HTERT RPE-1 (cell line): ENCODE data around the gene NDUFA11.
"Not testable (repeated sequence)": the region's sequence is repeated elsewhere in the genome, so short reads cannot be mapped to it uniquely, and the experiment has no call there.

Experiments used
- in situ Hi-C: fragments of 300-500 bp; cut with MboI; formaldehyde crosslinking; loops from 4 replicates; pipeline ENCODE4 v1.14.3; 2020; ENCODE audit warnings: low sequenced_read_pairs

NDUFA11 gene

DNA sequence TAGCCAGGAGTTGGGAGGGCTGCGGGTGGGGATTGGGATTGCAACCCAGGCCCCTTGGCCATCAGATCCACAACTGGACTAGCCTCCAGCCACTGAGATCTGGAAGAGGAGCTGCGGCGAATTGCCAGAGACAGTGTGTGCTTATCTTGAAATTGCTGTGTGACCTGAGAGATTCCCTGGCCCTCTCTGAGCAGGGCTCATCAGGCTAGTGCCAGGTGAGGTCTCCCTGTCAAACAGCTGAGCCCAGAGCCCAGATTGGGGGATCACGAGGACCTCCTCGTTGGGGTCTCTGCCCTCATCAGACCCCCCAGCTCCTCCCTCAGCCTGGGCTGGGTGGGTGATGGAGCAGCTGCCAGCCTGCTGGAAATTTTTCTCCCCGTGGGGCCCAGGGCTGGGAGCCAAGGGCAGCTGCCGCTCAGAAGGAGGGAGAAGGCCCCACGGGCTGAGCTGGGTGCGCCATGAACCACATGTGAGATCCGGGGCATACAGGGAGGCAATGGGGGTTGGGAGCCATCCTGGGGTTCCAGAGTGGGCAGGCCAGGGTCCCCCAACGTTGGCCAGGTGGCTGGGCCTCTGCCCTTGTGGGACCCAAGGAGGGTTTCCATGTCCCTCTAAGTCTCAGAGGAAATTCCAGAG, 40.4 kb downstream of the NDUFA11 start:
- in situ Hi-C loops, result no loop called here

DNA sequence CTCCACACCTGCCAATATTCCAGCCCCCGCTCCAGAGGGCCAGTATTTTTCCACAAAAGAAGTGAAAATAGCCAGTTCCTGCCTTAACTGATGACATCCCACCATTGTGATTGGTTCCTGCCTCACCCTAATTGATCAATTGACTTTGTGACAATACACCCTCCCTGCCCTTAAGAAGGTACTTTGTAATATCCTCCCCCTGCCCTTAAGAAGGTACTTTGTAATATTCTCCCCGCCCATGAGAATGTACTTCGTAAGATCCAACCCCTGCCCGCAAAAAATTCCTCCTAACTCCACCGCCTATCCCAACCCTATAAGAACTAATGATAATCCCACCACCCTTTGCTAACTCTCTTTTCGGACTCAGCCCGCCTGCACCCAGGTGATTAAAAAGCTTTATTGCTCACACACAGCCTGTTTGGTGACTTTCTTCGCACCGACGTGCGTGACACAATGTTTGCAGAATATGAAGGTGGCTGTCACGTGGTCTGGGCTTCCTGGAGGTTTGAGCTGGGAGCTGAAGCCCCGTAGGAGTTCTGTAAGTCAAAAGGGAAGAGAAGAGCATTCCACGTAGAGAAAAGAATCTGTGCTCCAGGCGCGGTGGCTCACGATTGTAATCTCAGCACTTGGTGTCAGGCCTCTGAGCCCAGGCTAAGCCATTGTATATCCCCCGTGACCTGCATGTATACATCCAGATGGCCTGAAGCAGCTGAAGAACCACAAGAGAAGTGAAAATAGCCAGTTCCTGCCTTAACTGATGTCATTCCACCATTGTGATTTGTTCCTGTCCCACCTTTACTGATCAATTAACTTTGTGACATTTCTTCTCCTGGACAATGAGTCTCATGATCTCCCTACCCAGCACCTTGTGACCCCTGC, 46.1 kb downstream of the NDUFA11 start:
- in situ Hi-C loops, result no loop called here

DNA sequence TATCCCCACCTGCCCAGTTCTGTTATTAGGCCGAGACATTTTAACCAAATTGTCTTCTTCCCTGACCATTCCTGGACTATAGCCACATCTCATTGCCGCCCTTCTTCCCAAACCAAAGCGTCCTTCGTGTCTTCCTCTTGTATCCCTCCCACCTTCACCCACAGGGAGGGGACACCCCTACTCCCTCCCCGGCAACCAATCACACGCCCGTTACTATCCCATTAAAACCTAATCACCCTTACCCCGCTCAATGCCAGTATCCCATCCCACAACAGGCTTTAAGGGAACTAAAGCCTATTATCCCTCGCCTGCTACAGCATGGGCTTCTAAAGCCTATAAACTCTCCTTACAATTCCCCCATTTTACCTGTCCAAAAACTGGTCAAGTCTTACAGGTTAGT, 48.4 kb downstream of the NDUFA11 start:
- in situ Hi-C loops, result not testable (repeated sequence)

DNA sequence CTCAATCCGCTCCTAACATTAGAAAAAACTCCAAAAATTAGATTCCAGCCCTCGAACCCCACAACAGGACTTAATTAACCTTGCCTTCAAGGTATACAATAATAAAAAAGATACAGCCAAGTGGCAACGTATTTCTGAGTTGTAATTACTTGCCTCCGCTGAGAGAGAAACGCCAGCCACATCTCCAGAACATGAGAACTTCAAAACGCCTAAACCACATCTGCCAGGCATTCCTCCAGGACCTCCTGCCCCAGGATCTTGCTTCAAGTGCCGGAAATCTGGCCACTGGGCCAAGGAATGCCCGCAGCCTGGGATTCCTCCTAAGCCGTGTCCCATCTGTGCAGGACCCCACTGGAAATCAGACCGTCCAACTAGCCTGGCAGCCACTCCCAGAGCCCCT, 49.5 kb downstream of the NDUFA11 start:
- in situ Hi-C loops, result not testable (repeated sequence)

DNA sequence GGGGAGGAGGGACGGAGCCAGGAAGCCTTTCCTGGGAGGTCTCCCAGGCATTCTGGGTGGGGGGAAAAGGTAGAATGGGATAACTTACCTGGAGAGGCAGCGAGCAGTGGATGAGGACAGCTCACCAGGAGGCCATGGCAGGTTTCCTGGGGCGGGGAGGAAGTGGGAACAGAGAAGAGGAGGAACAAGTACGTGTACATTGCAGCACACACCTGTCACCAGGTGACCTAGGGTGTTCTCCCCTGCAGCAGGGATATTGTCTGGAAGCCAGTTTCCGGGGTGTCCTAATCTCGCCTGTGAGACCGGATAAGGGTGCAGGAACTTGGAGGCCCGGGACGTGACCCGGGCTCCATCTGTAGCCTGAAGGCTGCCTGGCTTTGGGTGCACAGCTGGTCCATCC, 52.3 kb downstream of the NDUFA11 start, which contains the start of gene FUT3:
Gene FUT3, minus strand, starts transcription at position 148 of the 400 bp plus-strand sequence.
- in situ Hi-C loops, result no loop called here

DNA sequence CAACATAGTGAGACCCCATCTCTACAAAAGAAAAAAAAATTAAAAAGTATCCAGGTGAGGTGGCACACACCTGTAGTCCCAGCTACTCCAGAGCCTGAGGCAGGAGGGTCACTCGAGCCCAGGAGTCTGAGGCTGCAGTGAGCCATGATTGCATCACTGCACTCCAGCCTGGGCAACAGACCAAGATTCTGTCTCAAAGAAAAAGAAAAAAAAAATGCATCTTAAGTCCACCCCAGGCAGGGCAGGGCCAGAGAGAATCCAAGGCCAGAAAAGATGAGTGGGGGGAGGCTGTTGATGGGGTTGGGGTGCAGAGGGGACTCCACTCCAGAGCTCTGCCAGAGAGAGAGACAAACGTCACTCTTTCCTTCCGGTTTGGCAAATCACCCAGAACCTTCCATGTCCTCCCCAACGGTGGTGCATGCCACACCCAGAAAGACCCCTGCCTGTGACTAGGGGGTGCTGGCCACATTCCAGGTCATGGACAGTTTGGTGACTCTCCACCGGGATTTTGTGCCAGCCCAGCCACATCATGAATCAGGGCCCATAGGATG, 52.8 kb downstream of the NDUFA11 start:
- in situ Hi-C loops, result no loop called here

DNA sequence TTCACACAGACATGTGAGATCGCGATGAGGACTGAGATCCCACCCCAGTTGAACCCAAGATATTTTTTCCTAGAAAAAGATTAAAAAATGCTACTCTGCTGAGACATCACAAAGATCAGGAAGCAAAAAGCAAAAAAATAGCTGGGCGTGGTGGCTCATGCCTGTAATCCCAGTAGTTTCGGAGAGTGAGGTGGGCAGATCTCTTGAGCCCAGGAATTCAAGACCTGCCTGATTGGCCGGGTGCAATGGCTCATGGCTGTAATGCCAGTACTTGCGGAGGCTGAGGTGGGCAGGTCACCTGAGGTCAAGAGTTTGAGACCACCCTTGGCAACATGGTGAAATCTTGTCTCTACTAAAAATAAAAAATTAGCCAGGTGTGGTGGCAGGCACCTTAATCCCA, 53.4 kb downstream of the NDUFA11 start:
- in situ Hi-C loops, result no loop called here

DNA sequence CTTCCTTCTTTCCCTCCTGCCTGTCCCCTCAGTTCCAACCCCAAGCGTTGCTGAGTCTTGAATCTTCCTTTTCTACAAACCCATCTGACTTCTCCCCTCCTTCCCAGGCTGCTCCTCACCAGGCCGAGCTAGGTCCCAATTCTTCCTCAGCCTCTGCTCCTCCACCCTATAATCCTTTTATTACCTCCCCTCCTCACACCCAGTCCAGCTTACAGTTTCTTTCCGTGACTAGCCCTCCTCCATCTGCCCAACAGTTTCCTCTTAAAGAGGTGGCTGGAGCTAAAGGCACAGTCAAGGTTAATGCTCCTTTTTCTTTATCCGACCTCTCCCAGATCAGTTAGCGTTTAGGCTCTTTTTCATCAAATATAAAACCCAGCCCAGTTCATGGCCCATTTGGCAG, 55.0 kb downstream of the NDUFA11 start:
- in situ Hi-C loops, result not testable (repeated sequence)

DNA sequence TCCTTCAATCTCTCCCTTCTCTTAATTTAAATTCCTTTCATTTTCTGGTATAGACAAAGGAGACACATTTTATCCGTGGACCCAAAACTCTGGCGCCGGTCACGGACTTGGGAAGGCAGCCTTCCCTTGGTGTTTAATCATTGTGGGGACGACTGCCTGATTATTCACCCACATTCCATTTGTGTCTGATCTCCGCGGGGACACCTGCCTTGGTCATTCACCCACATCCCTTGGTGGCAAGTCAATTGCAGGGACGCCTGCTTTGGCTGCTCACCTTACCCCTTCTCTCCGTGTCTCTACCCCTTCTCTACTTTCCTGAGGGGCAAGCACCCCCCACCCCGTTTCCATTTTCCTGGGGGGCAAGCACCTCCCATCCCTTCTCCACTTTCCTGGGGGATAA, 55.7 kb downstream of the NDUFA11 start:
- in situ Hi-C loops, result not testable (repeated sequence)
